ENCODE measurements around the gene SLC25A41. TPM values are rescaled to one million over a fixed set of nuclear protein-coding genes. Genes with fewer than 3 reads are reported as not detected.

SLC25A41 gene
- total and polyA plus RNA-seq, 2 of the 13 experiments (the other 11 are each of a cell fraction or from before 2014, with no cell fraction given), result 0.33 to 0.95 TPM

DNA sequence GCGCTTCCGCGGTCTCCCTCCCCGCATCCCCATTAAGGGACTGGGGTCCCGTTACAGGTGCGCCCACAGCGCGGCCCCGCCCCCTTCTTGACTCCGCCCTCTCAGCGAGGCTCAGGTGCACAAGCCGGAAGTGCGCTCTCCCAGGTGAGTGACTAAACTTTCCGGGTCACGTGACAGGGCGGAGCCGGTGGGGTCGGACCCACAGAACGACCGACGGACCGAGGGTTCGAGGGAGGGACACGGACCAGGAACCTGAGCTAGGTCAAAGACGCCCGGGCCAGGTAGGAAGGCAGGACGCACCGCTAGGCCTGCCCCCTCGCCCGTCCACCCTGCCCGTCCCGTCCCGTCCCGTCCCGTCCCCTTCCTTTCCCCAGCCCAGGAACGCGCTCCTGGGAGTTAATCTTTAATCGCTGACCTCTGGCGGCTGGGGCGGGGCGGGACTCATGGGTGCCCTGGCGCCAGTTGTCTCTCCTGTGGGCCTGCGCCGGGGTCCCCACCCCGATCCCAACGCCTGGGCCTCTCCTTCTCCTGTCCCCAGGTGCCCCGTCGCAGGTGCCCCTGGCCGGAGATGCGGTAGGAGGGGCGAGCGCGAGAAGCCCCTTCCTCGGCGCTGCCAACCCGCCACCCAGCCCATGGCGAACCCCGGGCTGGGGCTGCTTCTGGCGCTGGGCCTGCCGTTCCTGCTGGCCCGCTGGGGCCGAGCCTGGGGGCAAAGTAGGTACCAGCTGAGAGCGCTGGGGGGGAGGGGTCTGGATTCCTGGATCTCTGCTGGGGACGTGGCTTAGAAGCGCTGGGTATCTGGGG, 30.7 kb upstream of the SLC25A41 start, which contains the start of gene CRB3 (continued):
- no peak; the same call in none of the 2 replicates for TF ChIP-seq ZNF605 (CRISPR knock-in tag; IDR thresholded peaks at IDR 0.05)
- TF ChIP-seq JARID2 (CRISPR knock-in tag; IDR thresholded peaks at IDR 0.05; ENCODE audit: insufficient replicate concordance), result no peak
- no peak for TF ChIP-seq CCDC6 (CRISPR knock-in tag; IDR thresholded peaks at IDR 0.05)
- TF ChIP-seq, protein P1, sequence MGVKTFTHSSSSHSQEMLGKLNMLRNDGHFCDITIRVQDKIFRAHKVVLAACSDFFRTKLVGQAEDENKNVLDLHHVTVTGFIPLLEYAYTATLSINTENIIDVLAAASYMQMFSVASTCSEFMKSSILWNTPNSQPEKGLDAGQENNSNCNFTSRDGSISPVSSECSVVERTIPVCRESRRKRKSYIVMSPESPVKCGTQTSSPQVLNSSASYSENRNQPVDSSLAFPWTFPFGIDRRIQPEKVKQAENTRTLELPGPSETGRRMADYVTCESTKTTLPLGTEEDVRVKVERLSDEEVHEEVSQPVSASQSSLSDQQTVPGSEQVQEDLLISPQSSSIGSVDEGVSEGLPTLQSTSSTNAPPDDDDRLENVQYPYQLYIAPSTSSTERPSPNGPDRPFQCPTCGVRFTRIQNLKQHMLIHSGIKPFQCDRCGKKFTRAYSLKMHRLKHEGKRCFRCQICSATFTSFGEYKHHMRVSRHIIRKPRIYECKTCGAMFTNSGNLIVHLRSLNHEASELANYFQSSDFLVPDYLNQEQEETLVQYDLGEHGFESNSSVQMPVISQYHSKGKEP (CRISPR knock-in tag; IDR thresholded peaks at IDR 0.05), result no peak
- no peak for TF ChIP-seq JDP2 (CRISPR knock-in tag; IDR thresholded peaks at IDR 0.05; ENCODE audit: borderline replicate concordance)
- TF ChIP-seq ARID2 (CRISPR knock-in tag; IDR thresholded peaks at IDR 0.05; ENCODE audit: borderline replicate concordance), result no peak
- TF ChIP-seq ZNF501 (CRISPR knock-in tag; IDR thresholded peaks at IDR 0.05), result peak; percentile 53; the same call in 1 of the 2 replicates
- TF ChIP-seq MIXL1 (CRISPR knock-in tag; IDR thresholded peaks at IDR 0.05), result no peak
- TF ChIP-seq SIX1 (CRISPR knock-in tag; IDR thresholded peaks at IDR 0.05; ENCODE audit: borderline replicate concordance), result 0 out of 2 replicates have a peak, but pooled peaks have one; percentile 11
- peak; percentile 100 for TF ChIP-seq ZEB1 (IDR thresholded peaks at IDR 0.05; ENCODE audit: insufficient replicate concordance, low read depth)
- no peak for TF ChIP-seq ZNF644 (CRISPR knock-in tag; IDR thresholded peaks at IDR 0.05; ENCODE audit: low read depth)
- TF ChIP-seq HMGA1 (CRISPR knock-in tag; conservative IDR thresholded peaks at IDR 0.05), result no peak
- no peak for TF ChIP-seq ONECUT2 (CRISPR knock-in tag; IDR thresholded peaks at IDR 0.05)
- TF ChIP-seq SNAPC2 (CRISPR knock-in tag; IDR thresholded peaks at IDR 0.05), result no peak
- no peak for TF ChIP-seq MZF1 (CRISPR knock-in tag; IDR thresholded peaks at IDR 0.05; ENCODE audit: borderline replicate concordance)
- no peak for TF ChIP-seq HMG20A (CRISPR knock-in tag; IDR thresholded peaks at IDR 0.05; ENCODE audit: borderline replicate concordance)
- TF ChIP-seq ZNF543 (CRISPR knock-in tag; IDR thresholded peaks at IDR 0.05), result no peak
- peak; percentile 80 for TF ChIP-seq RBFOX2 (IDR thresholded peaks at IDR 0.05; ENCODE audit: low read depth, low read length)
- no peak for TF ChIP-seq ZNF766 (CRISPR knock-in tag; IDR thresholded peaks at IDR 0.05; ENCODE audit: borderline replicate concordance)
- TF ChIP-seq, protein P2, sequence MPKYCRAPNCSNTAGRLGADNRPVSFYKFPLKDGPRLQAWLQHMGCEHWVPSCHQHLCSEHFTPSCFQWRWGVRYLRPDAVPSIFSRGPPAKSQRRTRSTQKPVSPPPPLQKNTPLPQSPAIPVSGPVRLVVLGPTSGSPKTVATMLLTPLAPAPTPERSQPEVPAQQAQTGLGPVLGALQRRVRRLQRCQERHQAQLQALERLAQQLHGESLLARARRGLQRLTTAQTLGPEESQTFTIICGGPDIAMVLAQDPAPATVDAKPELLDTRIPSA (CRISPR knock-in tag; IDR thresholded peaks at IDR 0.05; ENCODE audit: borderline replicate concordance), result no peak
- no peak for TF ChIP-seq SIN3A (IDR thresholded peaks at IDR 0.05; ENCODE audit: borderline replicate concordance, low read depth, low read length)
- TF ChIP-seq ZNF12 (CRISPR knock-in tag; IDR thresholded peaks at IDR 0.05), result no peak
- no peak for TF ChIP-seq JUNB (CRISPR knock-in tag; IDR thresholded peaks at IDR 0.05; ENCODE audit: borderline replicate concordance)

Measured in HepG2 (cell line).